Tibial nerve (tissue), 3 donors: ENCODE measurements around the gene DOLPP1.

Experiments used
- EP300 ChIP-seq, 2 donors: sonication (generic); formaldehyde crosslinking; IDR thresholded peaks; one replicate each; pipeline ENCODE4 v1.6.1; 2017; ENCODE audit warnings: antibody characterized with exemption in 2 of 2, mild to moderate bottlenecking in 1 of 2
- POLR2A ChIP-seq, 2 donors: fragments of 450-650 bp; IDR thresholded peaks; one replicate each; pipeline ENCODE4 v1.6.1; 2017; ENCODE audit warnings: antibody characterized with exemption in 2 of 2, mild to moderate bottlenecking in 2 of 2, moderate library complexity in 2 of 2

GRCh38 chr9:129081388-129081904 is 535 bp downstream of the DOLPP1 start:
- no peak for TF ChIP-seq POLR2A (IDR thresholded peaks at IDR 0.05)
- no peak for TF ChIP-seq EP300 (IDR thresholded peaks at IDR 0.05)
